Upper lobe of left lung (tissue), 4 donors: ENCODE results near the gene CASP10.
A peak's percentile ranks its signal among the peaks of the same experiment; 100 is the strongest.

Experiments
- CTCF ChIP-seq, 6 experiments: fragments of 450-650 bp in 4 of 6; fragments of 200-600 bp in 2 of 6; sonication (generic) in 2 of 6; IDR thresholded peaks; one replicate each; pipeline ENCODE4 v1.5.1; 2016 to 2019; ENCODE audit warnings: antibody characterized with exemption in 6 of 6
- POLR2AphosphoS5 ChIP-seq, 2 donors: sonication (generic); formaldehyde crosslinking; IDR thresholded peaks; one replicate each; pipeline ENCODE4 v1.5.1; 2017; ENCODE audit warnings: antibody characterized with exemption in 2 of 2

- TF ChIP-seq POLR2AphosphoS5 (IDR thresholded peaks at IDR 0.05): no peak
- peak in 1 of 6 experiments; percentile 36 for TF ChIP-seq CTCF (IDR thresholded peaks at IDR 0.05)
Observed at GRCh38 chr2:201257381-201257955, 74.5 kb downstream of the CASP10 start.
